ENCODE data around the gene RBPJ.

Gene RBPJ

DNA sequence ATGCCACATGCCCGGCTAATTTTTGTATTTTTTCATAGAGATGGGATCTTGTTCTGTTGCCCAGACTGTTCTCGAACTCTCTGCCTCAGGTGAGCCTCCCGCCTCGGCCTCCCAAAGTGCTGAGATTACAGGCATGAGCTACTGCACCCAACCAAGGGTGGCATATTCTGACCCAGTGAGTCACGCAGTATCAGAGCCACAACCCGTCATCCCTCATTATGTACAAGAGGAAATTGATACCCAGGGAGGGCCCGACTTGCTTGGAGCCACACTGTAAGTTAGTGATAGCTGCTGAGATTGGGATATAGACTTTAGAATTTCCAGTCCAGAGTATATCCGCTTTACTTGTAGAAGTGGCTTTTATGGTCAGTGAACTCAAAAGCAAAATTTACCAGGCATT lies 154.9 kb downstream of the RBPJ start:
- Histone ChIP-seq H3K27me3 (no peaks in the 10 kb centered on the region), H3K4me1 (no peaks in the 10 kb centered on the region), H3K4me3 (ENCODE audit: low read depth, low read length) (no peak overlapping the region), H3K9me3 (no peaks in the 10 kb centered on the region), H3K36me3 (no peaks in the 10 kb centered on the region)
- DNase-seq = no peak
- TF ChIP-seq, protein P1, sequence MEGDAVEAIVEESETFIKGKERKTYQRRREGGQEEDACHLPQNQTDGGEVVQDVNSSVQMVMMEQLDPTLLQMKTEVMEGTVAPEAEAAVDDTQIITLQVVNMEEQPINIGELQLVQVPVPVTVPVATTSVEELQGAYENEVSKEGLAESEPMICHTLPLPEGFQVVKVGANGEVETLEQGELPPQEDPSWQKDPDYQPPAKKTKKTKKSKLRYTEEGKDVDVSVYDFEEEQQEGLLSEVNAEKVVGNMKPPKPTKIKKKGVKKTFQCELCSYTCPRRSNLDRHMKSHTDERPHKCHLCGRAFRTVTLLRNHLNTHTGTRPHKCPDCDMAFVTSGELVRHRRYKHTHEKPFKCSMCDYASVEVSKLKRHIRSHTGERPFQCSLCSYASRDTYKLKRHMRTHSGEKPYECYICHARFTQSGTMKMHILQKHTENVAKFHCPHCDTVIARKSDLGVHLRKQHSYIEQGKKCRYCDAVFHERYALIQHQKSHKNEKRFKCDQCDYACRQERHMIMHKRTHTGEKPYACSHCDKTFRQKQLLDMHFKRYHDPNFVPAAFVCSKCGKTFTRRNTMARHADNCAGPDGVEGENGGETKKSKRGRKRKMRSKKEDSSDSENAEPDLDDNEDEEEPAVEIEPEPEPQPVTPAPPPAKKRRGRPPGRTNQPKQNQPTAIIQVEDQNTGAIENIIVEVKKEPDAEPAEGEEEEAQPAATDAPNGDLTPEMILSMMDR (IDR thresholded peaks at IDR 0.05; ENCODE audit: low read depth, low read length) = no peak

DNA sequence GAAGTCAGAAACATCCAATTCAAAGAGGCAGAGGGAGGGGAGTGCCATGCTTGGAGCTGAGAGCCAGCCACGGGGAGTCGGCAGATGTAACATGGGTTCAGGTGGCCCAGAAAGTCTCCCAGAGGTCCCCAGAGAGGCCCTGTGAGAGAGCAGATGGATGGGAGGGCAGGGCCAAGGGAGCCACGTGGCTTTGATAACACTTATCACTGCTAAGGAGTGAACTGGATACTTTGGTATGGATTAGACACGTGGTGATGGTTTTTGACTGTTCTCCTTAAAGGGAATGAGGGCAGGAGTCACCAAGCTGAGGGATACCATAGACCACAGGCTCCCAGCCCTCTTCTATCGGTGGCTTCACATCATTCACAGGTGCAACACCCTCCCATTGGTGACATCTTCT lies 155.7 kb downstream of the RBPJ start:
- TF ChIP-seq, protein P1 (IDR thresholded peaks at IDR 0.05; ENCODE audit: low read depth, low read length) = no peak
- H3K36me3 ChIP-seq = no peaks in the 10 kb centered on the region
- H3K4me1 ChIP-seq = no peaks in the 10 kb centered on the region
- H3K9me3 ChIP-seq = no peaks in the 10 kb centered on the region
- no peak for DNase-seq
- H3K4me3 ChIP-seq (ENCODE audit: low read depth, low read length) = no peak overlapping the region
- H3K27me3 ChIP-seq = no peaks in the 10 kb centered on the region; the same call in 1 of the 2 replicates

DNA sequence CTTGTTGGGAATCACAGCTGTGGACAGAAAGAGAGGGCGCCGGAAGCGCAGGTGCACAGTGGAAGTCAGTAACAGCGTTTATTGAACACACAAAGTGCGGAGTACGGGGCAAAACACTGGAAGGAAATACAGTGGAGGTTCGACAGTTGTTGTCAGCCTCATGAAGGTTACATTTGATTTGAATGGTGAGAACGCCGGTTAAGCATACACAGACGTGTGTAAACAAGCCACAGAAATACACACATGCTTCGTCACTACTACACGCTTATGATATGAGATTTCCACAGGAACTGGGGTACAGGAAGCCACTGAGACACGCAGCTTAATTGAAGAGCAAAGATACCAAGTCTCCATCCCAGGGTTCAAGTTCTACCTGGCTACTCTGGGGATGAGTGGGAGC lies 157.5 kb downstream of the RBPJ start:
- DNase-seq = no peak
- Histone ChIP-seq H3K36me3 (no peaks in the 10 kb centered on the region), H3K4me1 (no peaks in the 10 kb centered on the region), H3K9me3 (no peaks in the 10 kb centered on the region), H3K4me3 (ENCODE audit: low read depth, low read length) (no peak overlapping the region), H3K27me3 (no peaks in the 10 kb centered on the region; the same call in 1 of the 2 replicates)
- TF ChIP-seq, protein P1 (IDR thresholded peaks at IDR 0.05; ENCODE audit: low read depth, low read length) = no peak

DNA sequence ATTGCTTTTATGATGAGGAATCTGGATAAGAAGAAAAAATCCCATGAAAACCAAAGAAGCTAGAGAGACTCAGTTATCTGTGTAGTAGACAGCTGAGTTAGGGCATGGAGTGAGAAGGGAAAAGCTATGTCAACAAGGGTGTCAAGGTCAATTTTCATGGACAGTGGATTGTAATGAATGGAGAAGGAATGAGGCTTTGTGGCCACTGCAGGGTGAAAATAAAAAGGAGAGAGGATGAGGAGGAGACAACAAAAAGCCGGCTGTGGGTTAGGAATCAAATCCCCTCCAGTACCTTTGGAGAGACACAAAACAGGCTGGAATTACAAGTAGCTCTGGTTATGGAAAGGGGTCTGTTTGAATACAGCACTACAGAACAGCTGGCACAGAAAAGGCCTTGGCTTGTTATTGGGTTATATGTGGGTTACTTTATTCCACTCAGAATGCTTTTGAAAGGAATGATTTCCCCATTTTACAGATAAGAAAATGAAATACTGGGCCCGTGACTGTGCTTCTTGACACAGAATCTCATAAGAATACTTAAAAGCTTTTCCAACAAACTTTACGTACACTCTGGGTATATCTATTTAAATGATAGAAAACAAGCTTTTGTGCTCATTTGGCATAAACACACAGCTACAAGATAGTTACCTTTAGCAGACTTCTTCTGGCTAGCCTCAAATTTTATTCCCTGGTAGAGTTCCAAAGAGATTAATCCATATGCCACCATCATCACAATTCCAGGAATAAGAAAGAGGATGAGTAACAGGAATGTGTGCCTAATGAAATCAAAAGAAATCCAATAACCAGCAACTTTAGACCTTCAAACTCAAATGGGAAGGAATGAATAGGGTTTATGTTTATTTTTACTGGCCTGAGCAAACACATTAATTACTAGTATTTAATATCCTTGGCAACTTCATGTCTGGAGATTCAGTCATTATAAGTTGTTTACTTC lies 162.0 kb downstream of the RBPJ start:
- TF ChIP-seq, protein P1 (IDR thresholded peaks at IDR 0.05; ENCODE audit: low read depth, low read length) = no peak
- H3K27me3 ChIP-seq = no peaks in the 10 kb centered on the region; the same call in 1 of the 2 replicates
- no peaks in the 10 kb centered on the region for H3K9me3 ChIP-seq
- DNase-seq = no peak
- no peaks in the 10 kb centered on the region for H3K4me1 ChIP-seq
- H3K4me3 ChIP-seq (ENCODE audit: low read depth, low read length) = no peak overlapping the region
- H3K36me3 ChIP-seq = no peaks in the 10 kb centered on the region

DNA sequence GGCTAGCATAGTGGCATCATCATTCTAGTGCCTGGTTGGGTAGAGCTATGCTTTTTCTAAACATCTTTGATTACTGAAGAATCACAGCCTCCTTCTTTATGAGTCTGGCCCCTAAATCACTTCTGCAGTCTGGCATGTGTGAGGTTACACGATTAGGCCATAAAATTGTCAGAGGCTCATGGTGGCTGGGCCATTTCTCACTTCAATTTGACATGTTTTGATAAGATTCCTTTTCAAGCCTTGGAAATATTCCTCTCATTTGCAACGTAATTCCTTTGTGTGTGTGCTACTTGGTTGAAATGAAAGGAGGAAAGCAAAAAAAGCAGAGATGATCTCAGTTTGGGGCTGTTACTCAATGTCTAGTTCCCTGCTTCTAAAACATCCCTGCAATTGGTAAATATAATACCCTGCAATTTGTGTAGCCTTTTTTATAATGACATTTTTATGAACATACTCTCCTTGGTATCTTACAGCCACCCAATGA lies 163.3 kb downstream of the RBPJ start:
- Histone ChIP-seq H3K36me3 (no peaks in the 10 kb centered on the region), H3K4me1 (no peaks in the 10 kb centered on the region), H3K4me3 (ENCODE audit: low read depth, low read length) (no peak overlapping the region), H3K27me3 (no peaks in the 10 kb centered on the region; the same call in 1 of the 2 replicates), H3K9me3 (no peaks in the 10 kb centered on the region)
- DNase-seq = no peak
- TF ChIP-seq, protein P1 (IDR thresholded peaks at IDR 0.05; ENCODE audit: low read depth, low read length) = no peak

DNA sequence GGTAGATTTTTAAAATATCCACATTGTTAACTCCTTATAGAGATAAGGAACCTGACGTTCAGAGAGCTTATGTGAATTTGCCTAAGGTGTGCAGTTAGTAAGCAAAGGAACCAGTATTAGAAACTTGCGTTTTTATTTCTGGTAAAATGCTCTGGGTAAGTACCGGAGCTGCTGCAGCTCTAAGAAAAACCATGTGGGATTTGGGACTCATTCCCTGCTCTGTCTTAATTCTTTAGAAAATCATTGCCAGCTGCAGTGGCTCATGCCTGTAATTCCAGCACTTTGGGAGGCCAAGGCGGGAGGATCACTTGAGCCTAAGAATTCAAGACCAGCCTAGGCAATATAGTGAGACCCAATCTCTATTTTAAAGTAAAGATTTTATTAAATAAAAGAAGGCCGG lies 163.7 kb downstream of the RBPJ start:
- H3K4me3 ChIP-seq (ENCODE audit: low read depth, low read length) = no peak overlapping the region
- H3K27me3 ChIP-seq = no peaks in the 10 kb centered on the region; the same call in 1 of the 2 replicates
- H3K4me1 ChIP-seq = no peaks in the 10 kb centered on the region
- no peak for DNase-seq
- H3K9me3 ChIP-seq = no peaks in the 10 kb centered on the region
- TF ChIP-seq, protein P1 (IDR thresholded peaks at IDR 0.05; ENCODE audit: low read depth, low read length) = no peak
- no peaks in the 10 kb centered on the region for H3K36me3 ChIP-seq

Data from BE2C (cell line).